ENCODE data around the gene MYMK.
A peak's percentile ranks its signal among the peaks of the same experiment; 100 is the strongest.

Gene MYMK

DNA sequence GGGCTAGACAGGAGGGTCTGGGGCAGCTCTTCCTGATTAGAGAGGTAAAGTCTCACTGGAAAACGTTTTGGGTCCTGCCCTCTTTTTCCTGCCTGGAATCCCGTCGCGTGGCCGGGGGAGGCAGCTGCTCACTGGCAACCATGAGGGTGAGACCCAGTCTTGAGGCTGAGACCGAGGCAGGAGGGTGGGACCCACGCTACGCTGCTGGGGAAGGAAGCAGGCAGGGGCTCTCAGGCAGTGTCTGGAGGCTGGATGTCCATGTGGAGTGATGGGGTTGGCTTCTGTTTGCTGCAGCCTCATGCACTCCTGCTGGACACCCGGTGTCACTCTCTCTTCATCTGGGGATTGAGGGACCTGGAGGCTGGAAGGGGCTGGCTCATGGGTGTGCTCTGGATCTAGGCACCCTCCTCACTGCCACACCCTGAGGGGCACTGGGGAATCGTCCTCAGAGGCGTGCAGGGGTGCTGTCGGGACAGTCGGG lies 34.5 kb downstream of the MYMK start:
- peaks cover 3 to 4% of the 10 kb centered on the region in 2 donors for H3K27me3 ChIP-seq (ENCODE audit: control insufficient read depth in 1 of 2, insufficient read depth in 2 of 2, low read length in 2 of 2)
- no peak overlapping the region for H3K9ac ChIP-seq (ENCODE audit: low read length in 2 of 2)
- no peaks in the 10 kb centered on the region for H3K9me3 ChIP-seq (ENCODE audit: control insufficient read depth in 2 of 2, low read length in 2 of 2)

DNA sequence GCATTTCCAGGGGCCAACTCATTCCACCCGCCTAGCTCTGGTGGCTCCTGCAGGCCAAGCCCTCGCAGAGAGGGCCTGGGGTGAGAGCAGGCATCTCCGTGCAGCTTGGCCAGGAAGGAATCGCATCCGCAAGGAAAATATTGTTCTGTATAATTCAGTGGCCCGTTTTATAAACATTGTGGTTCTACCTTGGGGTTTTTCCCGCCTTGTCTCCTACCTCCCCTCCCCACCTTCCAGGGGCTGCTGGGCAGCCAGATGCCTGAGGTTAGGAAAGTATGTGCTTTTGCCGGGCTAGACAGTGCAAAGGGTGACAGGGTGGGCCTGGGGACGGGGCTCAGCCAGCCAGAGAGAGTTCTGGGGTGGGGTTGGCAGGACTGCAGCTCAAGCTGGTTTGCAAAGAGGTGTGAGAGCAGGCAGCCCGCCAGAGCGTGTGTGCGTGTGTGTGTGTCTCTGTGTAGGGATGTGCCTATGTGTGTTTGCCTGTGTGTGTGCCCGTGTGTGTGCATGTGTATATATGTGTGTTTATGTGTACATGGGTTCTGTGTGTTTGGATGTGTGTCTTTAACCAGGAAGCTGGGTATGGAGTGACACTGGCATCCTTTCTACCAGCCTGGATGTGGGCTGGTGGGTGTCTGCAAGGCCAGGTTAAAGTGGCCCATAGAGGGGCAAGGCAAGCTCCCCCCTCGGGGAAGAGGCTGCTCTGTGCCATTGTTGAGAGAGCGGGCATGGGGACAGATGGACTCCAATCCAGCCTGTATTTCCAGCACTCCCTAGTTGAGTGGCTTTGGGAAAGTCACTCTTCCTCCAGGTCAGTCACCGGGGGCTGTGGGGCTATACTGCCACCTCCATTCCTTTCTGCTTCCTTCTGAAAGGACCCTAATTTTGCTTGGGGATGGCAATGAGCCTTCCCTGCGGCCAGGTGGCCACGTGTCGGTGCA lies 35.2 kb downstream of the MYMK start:
- peaks cover 3 to 4% of the 10 kb centered on the region in 2 donors for H3K27me3 ChIP-seq (ENCODE audit: control insufficient read depth in 1 of 2, insufficient read depth in 2 of 2, low read length in 2 of 2)
- H3K4me3 ChIP-seq (ENCODE audit: low read length in 2 of 2): no peak overlapping the region
- H3K36me3 ChIP-seq (ENCODE audit: control insufficient read depth in 2 of 2, insufficient read depth in 2 of 2, low read length in 2 of 2): no peaks in the 10 kb centered on the region
- no peak overlapping the region for H3K27ac ChIP-seq (ENCODE audit: low read length)
- H3K9me3 ChIP-seq (ENCODE audit: control insufficient read depth in 2 of 2, low read length in 2 of 2): no peaks in the 10 kb centered on the region
- H3K4me1 ChIP-seq (ENCODE audit: control insufficient read depth, insufficient read depth, low read length): no peaks in the 10 kb centered on the region
- no peak overlapping the region for H3K9ac ChIP-seq (ENCODE audit: low read length in 2 of 2)

More for the DNA sequence above, 34.5 kb downstream of the MYMK start:
- H3K36me3 ChIP-seq (ENCODE audit: control insufficient read depth in 2 of 2, insufficient read depth in 2 of 2, low read length in 2 of 2): no peaks in the 10 kb centered on the region
- H3K4me3 ChIP-seq (ENCODE audit: low read length in 2 of 2): no peak overlapping the region
- no peaks in the 10 kb centered on the region for H3K4me1 ChIP-seq (ENCODE audit: control insufficient read depth, insufficient read depth, low read length)
- H3K27ac ChIP-seq (ENCODE audit: low read length): no peak overlapping the region

DNA sequence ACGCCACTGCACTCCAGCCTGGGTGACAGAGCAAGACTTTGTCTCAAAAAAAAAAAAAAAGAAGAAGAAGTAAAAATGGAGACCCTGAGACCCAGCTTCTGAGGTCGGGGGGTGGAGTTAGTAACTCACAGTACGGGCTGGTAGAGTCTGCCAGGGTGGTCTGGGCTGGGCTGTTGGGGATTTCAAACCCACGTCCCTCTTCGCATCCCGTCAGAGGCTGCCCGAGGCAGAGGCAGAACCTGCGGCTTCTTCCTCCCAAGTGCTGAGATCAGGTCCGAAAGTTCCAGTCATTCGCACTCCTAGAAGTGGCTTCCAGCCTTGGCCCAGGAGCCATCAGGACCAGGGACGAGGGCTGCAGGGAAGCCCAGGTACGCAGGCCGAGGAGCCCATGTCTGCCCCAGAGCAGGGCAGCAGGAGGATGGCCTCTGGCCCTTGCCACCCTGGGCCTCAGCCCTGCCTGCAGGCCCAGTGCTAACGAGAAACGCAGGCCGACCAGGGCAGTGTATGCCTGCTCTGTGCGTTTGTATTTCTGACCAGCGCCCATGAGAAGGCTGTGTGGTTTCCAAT lies 36.0 kb downstream of the MYMK start:
- peaks cover 3 to 4% of the 10 kb centered on the region in 2 donors for H3K27me3 ChIP-seq (ENCODE audit: control insufficient read depth in 1 of 2, insufficient read depth in 2 of 2, low read length in 2 of 2)
- H3K9ac ChIP-seq (ENCODE audit: low read length in 2 of 2): no peak overlapping the region
- no peak overlapping the region for H3K4me3 ChIP-seq (ENCODE audit: low read length in 2 of 2)
- H3K9me3 ChIP-seq (ENCODE audit: control insufficient read depth in 2 of 2, low read length in 2 of 2): no peaks in the 10 kb centered on the region
- H3K4me1 ChIP-seq (ENCODE audit: control insufficient read depth, insufficient read depth, low read length): no peaks in the 10 kb centered on the region
- H3K36me3 ChIP-seq (ENCODE audit: control insufficient read depth in 2 of 2, insufficient read depth in 2 of 2, low read length in 2 of 2): no peaks in the 10 kb centered on the region
- no peak overlapping the region for H3K27ac ChIP-seq (ENCODE audit: low read length)

DNA sequence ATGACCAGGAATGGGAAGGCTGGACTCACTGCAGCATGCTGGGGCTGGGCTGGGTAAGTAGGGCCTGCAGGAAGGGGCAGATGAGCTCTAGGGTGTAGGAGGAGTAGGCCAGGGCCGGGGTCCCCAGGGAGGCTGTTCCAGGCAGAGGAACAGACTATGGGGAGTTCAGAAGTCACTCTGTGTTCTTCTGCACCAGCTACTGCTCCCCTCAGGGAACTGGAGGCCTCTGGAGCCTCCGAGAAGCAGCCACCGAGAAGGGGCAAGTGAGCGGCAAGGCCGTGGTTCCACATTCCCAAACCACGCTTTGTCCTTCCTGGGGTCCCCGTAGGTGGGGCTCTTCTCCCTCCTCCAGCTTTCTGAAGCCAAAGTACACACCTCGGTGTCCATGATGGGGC lies 37.4 kb downstream of the MYMK start:
- H3K27me3 ChIP-seq (ENCODE audit: control insufficient read depth in 1 of 2, insufficient read depth in 2 of 2, low read length in 2 of 2): peaks cover 3 to 4% of the 10 kb centered on the region in 2 donors
- no peaks in the 10 kb centered on the region for H3K4me1 ChIP-seq (ENCODE audit: control insufficient read depth, insufficient read depth, low read length)
- no peaks in the 10 kb centered on the region for H3K9me3 ChIP-seq (ENCODE audit: control insufficient read depth in 2 of 2, low read length in 2 of 2)
- no peaks in the 10 kb centered on the region for H3K36me3 ChIP-seq (ENCODE audit: control insufficient read depth in 2 of 2, insufficient read depth in 2 of 2, low read length in 2 of 2)
- H3K4me3 ChIP-seq (ENCODE audit: low read length in 2 of 2): no peak overlapping the region
- H3K27ac ChIP-seq (ENCODE audit: low read length): no peak overlapping the region
- H3K9ac ChIP-seq (ENCODE audit: low read length in 2 of 2): no peak overlapping the region

DNA sequence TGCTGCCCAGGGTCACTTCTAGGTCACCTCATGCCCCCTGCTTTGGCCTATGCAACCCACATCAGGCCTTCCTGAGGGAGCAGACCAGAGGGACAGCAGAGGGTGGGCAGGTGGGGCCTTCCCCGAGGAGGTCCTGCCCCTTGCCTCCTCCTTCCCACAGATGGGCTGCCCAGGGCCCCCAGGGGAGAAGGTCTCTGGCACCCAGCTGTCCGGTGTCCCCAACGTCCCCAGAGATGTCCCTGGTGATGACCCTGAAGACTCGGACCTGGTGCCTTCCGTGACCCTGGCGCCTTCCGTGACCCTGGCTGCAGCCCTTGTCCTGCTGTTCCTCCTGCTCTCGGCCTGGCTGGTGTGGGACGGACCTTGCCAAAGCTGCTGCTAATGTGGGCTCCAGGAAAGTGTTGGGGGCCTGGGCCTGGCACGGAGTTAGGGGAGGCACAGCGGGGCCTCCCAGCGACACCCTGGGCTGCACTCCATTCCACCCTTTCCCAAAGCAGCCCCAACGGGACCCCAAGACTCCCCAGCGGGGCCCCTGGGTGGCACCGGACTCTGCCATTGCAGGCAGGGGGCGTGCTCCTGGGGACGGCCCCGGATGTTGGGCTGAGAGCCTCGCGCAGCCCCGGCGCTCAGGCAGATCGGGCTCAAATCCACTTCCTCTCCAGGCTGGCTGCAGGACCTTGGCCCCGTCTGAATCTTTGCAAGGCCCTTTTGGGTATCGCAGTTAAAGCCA lies 39.1 kb downstream of the MYMK start:
- Histone ChIP-seq H3K9me3 (ENCODE audit: control insufficient read depth in 2 of 2, low read length in 2 of 2) (no peaks in the 10 kb centered on the region), H3K27ac (ENCODE audit: low read length) (no peak overlapping the region), H3K27me3 (ENCODE audit: control insufficient read depth in 1 of 2, insufficient read depth in 2 of 2, low read length in 2 of 2) (peaks cover 3 to 4% of the 10 kb centered on the region in 2 donors), H3K4me3 (ENCODE audit: low read length in 2 of 2) (no peak overlapping the region), H3K9ac (ENCODE audit: low read length in 2 of 2) (no peak overlapping the region), H3K4me1 (ENCODE audit: control insufficient read depth, insufficient read depth, low read length) (no peaks in the 10 kb centered on the region), H3K36me3 (ENCODE audit: control insufficient read depth in 2 of 2, insufficient read depth in 2 of 2, low read length in 2 of 2) (no peaks in the 10 kb centered on the region)

DNA sequence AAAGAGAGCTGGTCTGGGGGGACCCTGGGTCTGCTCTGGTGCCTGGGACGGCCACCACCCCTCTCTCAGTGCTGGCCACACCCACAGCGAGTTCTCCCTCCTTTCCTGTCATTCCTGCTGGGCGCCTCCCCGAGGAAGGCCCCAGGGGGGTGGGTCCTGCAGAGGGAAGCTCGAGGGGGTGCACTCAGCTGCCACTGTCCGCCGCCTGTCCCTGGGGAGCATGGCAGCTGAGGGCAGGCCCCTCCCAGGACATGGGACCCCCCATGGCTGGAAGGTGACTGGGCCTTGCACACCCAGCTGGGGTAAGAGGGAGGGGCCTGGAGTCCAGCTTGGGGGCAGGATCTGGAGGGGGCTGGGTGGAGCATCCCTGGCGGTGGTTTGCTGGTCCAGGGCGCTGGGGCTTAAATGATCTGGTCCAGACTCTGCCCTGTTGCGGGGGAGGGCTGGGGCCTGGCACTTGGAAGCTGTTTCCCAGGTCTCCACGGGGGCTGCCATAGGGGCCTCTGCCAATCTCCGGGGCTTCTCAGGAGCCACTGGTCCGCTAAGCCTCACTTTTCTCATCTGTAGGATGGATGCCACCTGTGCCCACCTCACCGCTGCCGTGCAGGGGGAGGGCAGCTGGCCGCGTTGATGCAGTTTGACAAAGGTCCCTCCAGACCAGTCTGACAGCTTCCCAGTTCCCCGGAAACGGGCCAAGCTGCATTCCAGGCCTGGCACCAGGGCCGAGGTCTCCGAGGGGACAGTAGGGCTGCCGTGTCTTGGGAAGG lies 39.9 kb downstream of the MYMK start:
- Histone ChIP-seq H3K36me3 (ENCODE audit: control insufficient read depth in 2 of 2, insufficient read depth in 2 of 2, low read length in 2 of 2) (no peaks in the 10 kb centered on the region), H3K27me3 (ENCODE audit: control insufficient read depth in 1 of 2, insufficient read depth in 2 of 2, low read length in 2 of 2) (peaks cover 0 to 3% of the 10 kb centered on the region in 2 donors), H3K4me1 (ENCODE audit: control insufficient read depth, insufficient read depth, low read length) (no peaks in the 10 kb centered on the region), H3K27ac (ENCODE audit: low read length) (no peak overlapping the region), H3K9me3 (ENCODE audit: control insufficient read depth in 2 of 2, low read length in 2 of 2) (no peaks in the 10 kb centered on the region), H3K4me3 (ENCODE audit: low read length in 2 of 2) (no peak overlapping the region), H3K9ac (ENCODE audit: low read length in 2 of 2) (no peak overlapping the region)

DNA sequence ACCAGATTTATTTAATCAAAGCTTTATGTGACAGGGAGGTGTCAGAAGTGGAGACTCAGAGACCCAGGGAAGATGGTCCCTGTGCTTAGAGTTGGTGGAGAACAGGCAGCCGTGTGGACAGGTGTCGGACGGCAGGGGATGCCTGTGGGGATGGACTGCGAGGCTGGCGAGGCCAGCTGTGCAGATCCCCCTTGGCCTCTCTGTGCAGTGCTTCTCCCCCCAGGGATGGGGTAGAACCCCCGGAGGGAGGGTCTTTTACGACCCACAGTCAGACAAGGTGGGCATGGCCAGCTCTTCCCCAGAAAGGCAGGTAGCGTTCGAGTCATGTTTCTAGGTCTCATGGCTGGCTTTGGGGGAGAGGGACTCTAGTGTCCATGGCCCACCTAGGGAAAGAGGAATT lies 41.1 kb downstream of the MYMK start:
- no peaks in the 10 kb centered on the region for H3K36me3 ChIP-seq (ENCODE audit: control insufficient read depth in 2 of 2, insufficient read depth in 2 of 2, low read length in 2 of 2)
- H3K27ac ChIP-seq (ENCODE audit: low read length): no peak overlapping the region
- peak overlapping the region in 1 of 2 donors; percentile 21 for H3K9ac ChIP-seq (ENCODE audit: low read length in 2 of 2)
- no peaks in the 10 kb centered on the region for H3K9me3 ChIP-seq (ENCODE audit: control insufficient read depth in 2 of 2, low read length in 2 of 2)
- no peak overlapping the region for H3K4me3 ChIP-seq (ENCODE audit: low read length in 2 of 2)
- peaks cover 10% of the 10 kb centered on the region for H3K4me1 ChIP-seq (ENCODE audit: control insufficient read depth, insufficient read depth, low read length)
- H3K27me3 ChIP-seq (ENCODE audit: control insufficient read depth in 1 of 2, insufficient read depth in 2 of 2, low read length in 2 of 2): peaks cover 0 to 3% of the 10 kb centered on the region in 2 donors

DNA sequence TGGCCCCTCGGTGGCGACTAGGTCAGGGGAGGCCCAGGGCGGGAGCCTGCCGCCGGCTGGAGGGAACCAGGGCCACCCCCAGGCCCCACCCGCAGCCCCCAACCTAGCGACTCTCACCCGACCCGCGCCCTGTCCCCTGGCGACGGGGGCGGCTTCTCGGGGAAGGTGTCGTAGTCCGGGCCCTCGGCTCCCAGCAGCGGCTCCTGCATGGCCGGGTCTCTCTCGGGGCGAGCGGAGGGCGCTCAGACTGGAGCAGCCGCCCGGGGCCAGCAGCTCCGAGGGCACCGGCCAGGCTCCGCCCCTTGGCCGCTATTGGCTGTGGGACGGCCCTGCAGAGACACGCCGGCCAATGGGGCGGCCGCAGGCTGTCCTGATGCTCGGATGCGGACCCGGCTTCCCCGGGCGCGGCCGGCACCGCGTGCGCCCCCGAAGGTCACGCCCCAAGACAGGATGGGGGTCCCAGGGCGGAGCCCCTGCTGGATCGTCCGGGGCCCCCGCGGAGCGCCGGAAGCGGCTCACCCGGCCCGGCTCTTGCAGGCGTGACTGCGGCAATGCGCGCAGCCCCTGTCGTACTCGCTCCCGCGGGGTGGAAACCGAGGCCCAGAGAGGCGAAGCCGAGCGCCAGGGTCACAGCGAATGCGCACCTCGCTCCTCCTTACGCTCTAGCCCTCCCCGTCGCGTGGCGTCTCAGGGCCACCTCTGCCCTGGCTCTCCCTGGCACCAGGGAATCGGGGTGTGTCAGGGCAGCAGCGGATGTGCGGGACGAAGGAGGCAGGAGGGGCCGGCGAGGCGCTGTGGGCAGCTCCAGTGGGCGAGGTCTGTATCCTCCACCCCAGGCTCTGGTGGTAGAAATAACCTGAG lies 45.7 kb downstream of the MYMK start, which contains the start of gene SLC2A6:
Gene SLC2A6 (minus strand): TSS at position 249 of the 861 bp plus-strand sequence. CDS start 40 bp downstream, at position 209.
- peak within 1 kb of the TSS; percentile 45 to 77 for H3K4me3 ChIP-seq (ENCODE audit: low read length in 2 of 2)

DNA sequence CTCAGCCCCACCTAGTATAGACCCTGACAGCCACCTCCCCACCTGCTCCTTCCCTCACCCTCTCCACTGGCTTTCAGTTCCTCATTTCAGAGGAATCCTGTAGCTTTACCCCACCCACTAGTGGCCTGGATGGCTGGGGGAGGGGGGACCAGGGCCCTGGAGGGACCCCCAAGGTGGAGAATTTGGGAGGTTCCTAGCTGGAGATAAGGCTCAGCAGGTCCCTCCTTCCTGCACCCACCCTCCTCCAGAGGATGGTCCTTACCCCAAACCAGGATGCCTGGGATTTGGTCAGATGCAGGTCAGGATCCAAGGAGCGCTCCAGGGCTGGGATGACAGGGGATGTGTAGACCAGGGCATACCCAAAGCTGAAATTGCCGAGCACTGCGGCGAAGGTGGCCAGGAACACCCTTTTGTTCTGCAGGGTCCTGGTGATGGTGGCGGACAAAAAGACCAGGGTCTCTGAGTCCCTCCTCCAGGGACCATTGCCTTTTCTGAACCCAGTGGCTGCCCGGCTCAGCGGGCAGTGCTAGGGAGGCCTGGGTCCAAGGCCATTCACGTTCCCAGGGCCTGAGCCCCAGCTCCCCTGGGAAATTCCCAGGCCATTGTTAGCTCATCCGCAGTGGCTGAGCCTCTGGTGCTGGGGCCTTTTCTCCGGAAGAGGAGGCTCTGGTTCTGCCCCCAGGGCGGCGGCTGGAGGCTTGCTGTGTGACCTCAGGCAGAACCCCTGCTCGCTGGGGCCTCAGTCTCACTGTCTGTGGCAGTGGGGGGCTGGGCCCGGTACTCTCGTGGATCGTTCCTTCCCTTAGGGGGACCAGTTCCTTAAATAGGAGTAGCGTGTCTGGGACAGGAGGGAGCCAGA lies 46.5 kb downstream of the MYMK start:
- H3K27ac ChIP-seq (ENCODE audit: low read length): no peak overlapping the region

More for the DNA sequence above, 45.7 kb downstream of the MYMK start, which contains the start of gene SLC2A6:
- Histone ChIP-seq H3K27me3 (ENCODE audit: control insufficient read depth in 1 of 2, insufficient read depth in 2 of 2, low read length in 2 of 2) (no peaks in the 10 kb centered on the region), H3K9me3 (ENCODE audit: control insufficient read depth in 2 of 2, low read length in 2 of 2) (no peaks in the 10 kb centered on the region), H3K27ac (ENCODE audit: low read length) (no peak within 1 kb of the TSS), H3K36me3 (ENCODE audit: control insufficient read depth in 2 of 2, insufficient read depth in 2 of 2, low read length in 2 of 2) (peaks cover 2 to 3% of the 10 kb centered on the region in 2 donors), H3K4me1 (ENCODE audit: control insufficient read depth, insufficient read depth, low read length) (peaks cover 14% of the 10 kb centered on the region), H3K9ac (ENCODE audit: low read length in 2 of 2) (peak within 1 kb of the TSS; percentile 36 to 58)

More for the DNA sequence above, 46.5 kb downstream of the MYMK start:
- Histone ChIP-seq H3K9me3 (ENCODE audit: control insufficient read depth in 2 of 2, low read length in 2 of 2) (no peaks in the 10 kb centered on the region), H3K4me3 (ENCODE audit: low read length in 2 of 2) (peak overlapping the region; percentile 45 to 77), H3K36me3 (ENCODE audit: control insufficient read depth in 2 of 2, insufficient read depth in 2 of 2, low read length in 2 of 2) (peaks cover 2 to 3% of the 10 kb centered on the region in 2 donors), H3K27me3 (ENCODE audit: control insufficient read depth in 1 of 2, insufficient read depth in 2 of 2, low read length in 2 of 2) (no peaks in the 10 kb centered on the region), H3K4me1 (ENCODE audit: control insufficient read depth, insufficient read depth, low read length) (peaks cover 14% of the 10 kb centered on the region), H3K9ac (ENCODE audit: low read length in 2 of 2) (peak overlapping the region; percentile 36 to 58)
